ENCODE data around the gene RBP3.
"Not testable (repeated sequence)": the region's sequence is repeated elsewhere in the genome, so short reads cannot be mapped to it uniquely, and the experiment has no call there.

Gene RBP3

DNA sequence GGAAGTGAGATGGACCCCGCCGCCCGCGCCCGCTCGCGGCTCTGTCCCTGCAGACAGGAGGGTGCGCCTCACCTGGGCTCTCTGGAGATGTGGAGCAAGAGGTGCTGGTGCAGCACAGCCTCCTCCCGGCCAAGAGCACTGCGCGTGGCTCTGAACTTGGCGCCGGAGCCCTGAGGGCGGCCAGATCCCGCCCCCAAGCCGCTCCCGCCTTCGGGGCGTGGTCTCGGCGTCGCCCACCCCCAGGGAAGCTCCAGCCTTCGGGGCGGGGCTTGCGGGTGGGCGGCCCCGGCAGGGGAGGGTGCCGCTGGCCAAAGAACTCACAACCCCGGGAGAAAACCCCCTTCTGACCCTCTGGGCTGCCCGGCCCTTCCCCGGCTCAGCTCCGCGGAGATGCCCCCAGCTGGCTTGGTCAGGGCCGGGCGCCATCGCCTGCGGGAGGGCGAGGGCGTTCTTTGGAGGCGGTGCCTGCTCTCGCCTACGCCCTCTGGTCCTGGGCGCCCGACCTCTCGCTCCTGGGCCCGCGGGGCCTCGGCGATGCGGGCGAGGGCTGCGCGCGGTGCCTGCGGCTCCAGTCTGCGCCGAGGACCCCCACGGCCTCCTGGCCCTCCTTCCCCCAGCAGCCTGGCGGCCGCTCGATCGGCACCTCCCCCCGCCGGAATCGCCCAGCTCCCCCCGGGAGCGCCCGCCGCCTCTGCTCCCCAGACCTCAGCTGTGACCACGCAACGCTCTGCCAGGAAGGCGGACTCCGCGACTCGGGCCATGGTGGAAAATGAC lies 36.2 kb downstream of the RBP3 start, which contains the start of gene ZNF488:
ZNF488 (minus strand) TSS at position 146 of the 774 bp plus-strand sequence. CDS start 15,464 bp downstream, outside the sequence.
- peak; percentile 73 for DNase-seq (ENCODE audit: extremely low read depth, insufficient read length)
- peaks cover 5% of the 10 kb centered on the region for H3K27me3 ChIP-seq (replicated peaks; ENCODE audit: control insufficient read depth, insufficient read depth, low read length)

DNA sequence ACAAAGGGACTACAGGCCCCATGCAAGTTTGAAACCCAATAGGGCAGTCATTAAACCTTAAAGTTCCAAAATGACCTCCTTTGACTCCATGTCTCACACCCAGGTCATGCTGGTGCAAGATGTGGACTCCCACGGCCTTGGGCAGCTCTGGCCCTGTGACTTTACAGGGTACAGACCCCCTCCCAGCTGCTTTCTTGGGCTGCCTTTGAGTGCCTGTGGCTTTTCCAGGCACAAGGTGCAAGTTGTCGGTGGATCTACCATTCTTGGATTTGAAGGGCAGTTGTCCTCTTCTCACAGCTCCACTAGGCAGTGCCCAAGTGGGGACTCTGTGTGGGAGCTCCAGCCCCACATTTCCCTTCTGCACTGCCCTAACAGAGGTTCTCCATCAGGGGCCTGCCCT lies 37.9 kb downstream of the RBP3 start:
- not testable (repeated sequence) for H3K4me3 ChIP-seq (replicated peaks; ENCODE audit: low read depth, low read length); DNase-seq (ENCODE audit: extremely low read depth, insufficient read length); H3K27me3 ChIP-seq (replicated peaks; ENCODE audit: control insufficient read depth, insufficient read depth, low read length); H3K36me3 ChIP-seq (ENCODE audit: control insufficient read depth, insufficient read depth, low read length)

More for the DNA sequence above, 36.2 kb downstream of the RBP3 start, which contains the start of gene ZNF488:
- TF ChIP-seq, protein P1, sequence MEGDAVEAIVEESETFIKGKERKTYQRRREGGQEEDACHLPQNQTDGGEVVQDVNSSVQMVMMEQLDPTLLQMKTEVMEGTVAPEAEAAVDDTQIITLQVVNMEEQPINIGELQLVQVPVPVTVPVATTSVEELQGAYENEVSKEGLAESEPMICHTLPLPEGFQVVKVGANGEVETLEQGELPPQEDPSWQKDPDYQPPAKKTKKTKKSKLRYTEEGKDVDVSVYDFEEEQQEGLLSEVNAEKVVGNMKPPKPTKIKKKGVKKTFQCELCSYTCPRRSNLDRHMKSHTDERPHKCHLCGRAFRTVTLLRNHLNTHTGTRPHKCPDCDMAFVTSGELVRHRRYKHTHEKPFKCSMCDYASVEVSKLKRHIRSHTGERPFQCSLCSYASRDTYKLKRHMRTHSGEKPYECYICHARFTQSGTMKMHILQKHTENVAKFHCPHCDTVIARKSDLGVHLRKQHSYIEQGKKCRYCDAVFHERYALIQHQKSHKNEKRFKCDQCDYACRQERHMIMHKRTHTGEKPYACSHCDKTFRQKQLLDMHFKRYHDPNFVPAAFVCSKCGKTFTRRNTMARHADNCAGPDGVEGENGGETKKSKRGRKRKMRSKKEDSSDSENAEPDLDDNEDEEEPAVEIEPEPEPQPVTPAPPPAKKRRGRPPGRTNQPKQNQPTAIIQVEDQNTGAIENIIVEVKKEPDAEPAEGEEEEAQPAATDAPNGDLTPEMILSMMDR (IDR thresholded peaks at IDR 0.05; ENCODE audit: insufficient read depth, low read length, poor library complexity, severe bottlenecking) = no peak
- no peaks in the 10 kb centered on the region for H3K36me3 ChIP-seq (ENCODE audit: control insufficient read depth, insufficient read depth, low read length)
- peak within 1 kb of the TSS; percentile 61 for H3K4me3 ChIP-seq (replicated peaks; ENCODE audit: low read depth, low read length)

DNA sequence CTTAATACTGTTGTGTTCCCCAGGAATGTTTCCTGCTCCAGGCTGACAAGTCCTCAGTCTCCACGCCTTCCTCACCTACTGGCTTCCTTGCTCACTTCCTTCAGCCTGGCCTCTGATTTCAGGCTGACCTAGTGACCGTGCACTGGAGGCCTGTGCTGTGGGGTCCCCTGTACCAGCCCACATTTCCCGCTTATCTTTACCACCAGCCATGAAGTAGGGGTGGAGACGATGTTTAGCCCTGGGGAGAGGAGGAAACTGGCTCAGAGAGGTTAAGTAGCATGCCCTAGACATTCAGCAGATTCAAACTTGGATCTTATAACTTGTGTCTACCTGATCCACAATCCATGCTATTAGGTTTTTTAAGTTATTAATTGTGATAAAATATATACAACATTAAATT lies 40.7 kb downstream of the RBP3 start:
- Histone ChIP-seq H3K27me3 (replicated peaks; ENCODE audit: control insufficient read depth, insufficient read depth, low read length) (no peaks in the 10 kb centered on the region), H3K4me3 (replicated peaks; ENCODE audit: low read depth, low read length) (no peak overlapping the region), H3K36me3 (ENCODE audit: control insufficient read depth, insufficient read depth, low read length) (no peaks in the 10 kb centered on the region)
- no peak for DNase-seq (ENCODE audit: extremely low read depth, insufficient read length)
- TF ChIP-seq, protein P1 (IDR thresholded peaks at IDR 0.05; ENCODE audit: insufficient read depth, low read length, poor library complexity, severe bottlenecking) = no peak

DNA sequence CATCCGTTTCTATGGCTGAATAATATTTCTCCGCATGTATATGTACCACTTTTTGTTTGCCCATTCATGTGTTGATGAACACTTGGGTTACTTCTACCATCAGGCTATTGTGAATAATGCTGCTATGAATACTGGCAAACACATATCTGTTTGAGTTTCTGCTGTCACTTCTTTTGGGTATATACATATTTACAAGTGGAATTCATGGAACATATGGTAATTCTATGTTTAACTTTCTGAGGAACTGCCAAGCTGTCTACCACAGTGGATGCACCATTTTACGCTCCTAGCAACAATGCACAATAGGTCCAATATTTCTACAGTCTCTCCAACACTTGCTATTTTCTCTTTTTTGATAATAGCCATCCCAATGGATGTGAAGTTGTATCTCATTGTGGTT lies 41.5 kb downstream of the RBP3 start:
- Histone ChIP-seq H3K4me3 (replicated peaks; ENCODE audit: low read depth, low read length) (no peak overlapping the region), H3K36me3 (ENCODE audit: control insufficient read depth, insufficient read depth, low read length) (no peaks in the 10 kb centered on the region), H3K27me3 (replicated peaks; ENCODE audit: control insufficient read depth, insufficient read depth, low read length) (no peaks in the 10 kb centered on the region)
- TF ChIP-seq, protein P1 (IDR thresholded peaks at IDR 0.05; ENCODE audit: insufficient read depth, low read length, poor library complexity, severe bottlenecking) = no peak
- DNase-seq (ENCODE audit: extremely low read depth, insufficient read length) = no peak

DNA sequence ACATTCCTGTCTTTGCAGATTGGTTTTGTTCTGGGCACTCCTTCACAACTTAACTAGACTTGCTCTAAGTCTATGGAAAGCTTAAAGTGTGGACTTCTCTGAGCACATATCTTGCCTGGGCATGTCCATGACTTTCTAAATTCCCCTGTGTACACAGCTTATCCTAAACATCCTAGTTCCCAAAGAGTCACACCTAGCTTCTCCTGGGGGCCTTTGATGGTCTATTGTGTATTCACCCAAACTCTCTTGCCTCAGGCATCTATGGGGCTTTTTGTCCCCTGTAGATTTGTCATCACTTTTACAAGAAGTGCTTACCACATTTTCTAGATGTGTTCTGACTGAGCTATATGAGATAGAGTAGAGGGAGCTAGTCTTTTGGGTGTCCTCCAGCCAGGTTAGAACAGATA lies 48.2 kb downstream of the RBP3 start:
- Histone ChIP-seq H3K27me3 (replicated peaks; ENCODE audit: control insufficient read depth, insufficient read depth, low read length) (no peaks in the 10 kb centered on the region; the same call in 1 of the 2 replicates), H3K36me3 (ENCODE audit: control insufficient read depth, insufficient read depth, low read length) (no peaks in the 10 kb centered on the region), H3K4me3 (replicated peaks; ENCODE audit: low read depth, low read length) (no peak overlapping the region)
- DNase-seq (ENCODE audit: extremely low read depth, insufficient read length) = no peak
- TF ChIP-seq, protein P1 (IDR thresholded peaks at IDR 0.05; ENCODE audit: insufficient read depth, low read length, poor library complexity, severe bottlenecking) = no peak

DNA sequence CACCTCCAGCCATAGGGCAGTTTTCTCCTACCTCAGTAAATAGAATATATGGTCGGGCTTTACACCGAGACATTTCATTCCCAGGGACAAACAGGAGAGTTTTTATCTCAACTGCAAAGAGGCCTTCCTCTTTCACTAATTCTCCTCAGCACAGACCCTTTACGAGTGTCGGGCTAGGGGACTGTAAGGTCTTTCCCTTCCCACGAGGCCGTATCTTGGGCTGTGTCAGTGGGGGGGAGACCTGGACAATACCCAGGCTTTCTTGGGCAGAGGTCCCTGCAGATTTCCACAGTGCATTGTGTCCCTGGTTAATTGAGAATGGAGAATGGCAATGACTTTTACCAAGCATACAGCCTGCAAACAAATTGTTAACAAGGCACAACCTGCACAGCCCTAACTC lies 49.1 kb downstream of the RBP3 start:
- Histone ChIP-seq H3K27me3 (replicated peaks; ENCODE audit: control insufficient read depth, insufficient read depth, low read length) (no peaks in the 10 kb centered on the region; the same call in 1 of the 2 replicates), H3K4me3 (replicated peaks; ENCODE audit: low read depth, low read length) (no peak overlapping the region), H3K36me3 (ENCODE audit: control insufficient read depth, insufficient read depth, low read length) (no peaks in the 10 kb centered on the region)
- TF ChIP-seq, protein P1 (IDR thresholded peaks at IDR 0.05; ENCODE audit: insufficient read depth, low read length, poor library complexity, severe bottlenecking) = no peak
- DNase-seq (ENCODE audit: extremely low read depth, insufficient read length) = no peak
